ENCODE data around the gene DYSF. TPM values are rescaled to one million over a fixed set of nuclear protein-coding genes. Genes with fewer than 3 reads are reported as not detected.

The DYSF gene
- total RNA-seq, 4 donors from 2014 or later = 17.4 to 40.7 (median 18.5) TPM

GRCh38 chr2:71566372-71566771 is 113.0 kb downstream of the DYSF start:
- H3K4me1 ChIP-seq = peaks cover 0 to 8% (median 3%) of the 10 kb centered on the region in 4 donors
- peaks cover 7 to 85% (median 71%) of the 10 kb centered on the region in 4 donors for H3K36me3 ChIP-seq
- WGBS = 76% methylated on average over 9 of the region's 9 CpGs
- no peak for DNase-seq (ENCODE audit: extremely low spot score)
- intact Hi-C loops (cut with DNase I) = no loop called here
- no peak overlapping the region for H3K4me3 ChIP-seq
- H3K27me3 ChIP-seq = no peaks in the 10 kb centered on the region
- TF ChIP-seq, protein P1, sequence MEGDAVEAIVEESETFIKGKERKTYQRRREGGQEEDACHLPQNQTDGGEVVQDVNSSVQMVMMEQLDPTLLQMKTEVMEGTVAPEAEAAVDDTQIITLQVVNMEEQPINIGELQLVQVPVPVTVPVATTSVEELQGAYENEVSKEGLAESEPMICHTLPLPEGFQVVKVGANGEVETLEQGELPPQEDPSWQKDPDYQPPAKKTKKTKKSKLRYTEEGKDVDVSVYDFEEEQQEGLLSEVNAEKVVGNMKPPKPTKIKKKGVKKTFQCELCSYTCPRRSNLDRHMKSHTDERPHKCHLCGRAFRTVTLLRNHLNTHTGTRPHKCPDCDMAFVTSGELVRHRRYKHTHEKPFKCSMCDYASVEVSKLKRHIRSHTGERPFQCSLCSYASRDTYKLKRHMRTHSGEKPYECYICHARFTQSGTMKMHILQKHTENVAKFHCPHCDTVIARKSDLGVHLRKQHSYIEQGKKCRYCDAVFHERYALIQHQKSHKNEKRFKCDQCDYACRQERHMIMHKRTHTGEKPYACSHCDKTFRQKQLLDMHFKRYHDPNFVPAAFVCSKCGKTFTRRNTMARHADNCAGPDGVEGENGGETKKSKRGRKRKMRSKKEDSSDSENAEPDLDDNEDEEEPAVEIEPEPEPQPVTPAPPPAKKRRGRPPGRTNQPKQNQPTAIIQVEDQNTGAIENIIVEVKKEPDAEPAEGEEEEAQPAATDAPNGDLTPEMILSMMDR (IDR thresholded peaks at IDR 0.05) = no peak
- TF ChIP-seq EP300 (IDR thresholded peaks at IDR 0.05) (no peak), POLR2A (IDR thresholded peaks at IDR 0.05; ENCODE audit: low read depth) (no peak), POLR2AphosphoS5 (IDR thresholded peaks at IDR 0.05) (no peak)
- H3K27ac ChIP-seq (replicated peaks in 1 of 4) = no peak overlapping the region
- H3K9me3 ChIP-seq = no peaks in the 10 kb centered on the region

DNA sequence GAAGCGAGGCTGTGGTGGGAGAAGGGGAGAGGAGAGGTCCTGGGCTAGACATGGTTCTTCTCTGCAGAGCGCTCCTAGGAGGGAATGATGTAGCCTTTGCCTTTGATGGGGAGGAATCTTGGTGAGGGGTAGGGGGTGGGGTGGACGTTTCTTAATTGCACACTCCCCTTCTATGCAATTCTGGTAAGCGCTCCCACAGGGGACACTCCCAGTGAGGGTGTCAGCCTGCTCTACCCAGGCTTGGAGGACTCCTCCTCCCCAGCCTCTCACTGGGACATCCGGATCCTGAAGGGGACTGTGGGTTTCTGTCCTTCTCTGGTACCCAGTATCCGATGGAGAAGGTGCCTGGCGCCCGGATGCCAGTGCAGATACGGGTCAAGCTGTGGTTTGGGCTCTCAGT is 114.3 kb downstream of the DYSF start:
- TF ChIP-seq, protein P1 (IDR thresholded peaks at IDR 0.05) = no peak
- no peak for TF ChIP-seq POLR2AphosphoS5 (IDR thresholded peaks at IDR 0.05)
- no peak for TF ChIP-seq POLR2A (IDR thresholded peaks at IDR 0.05; ENCODE audit: low read depth)
- WGBS = 86% methylated on average over 9 of the region's 9 CpGs
- Histone ChIP-seq H3K36me3 (peaks cover 7 to 85% (median 72%) of the 10 kb centered on the region in 4 donors), H3K27me3 (no peaks in the 10 kb centered on the region), H3K4me3 (no peak overlapping the region), H3K9me3 (no peaks in the 10 kb centered on the region), H3K4me1 (peaks cover 0 to 8% (median 3%) of the 10 kb centered on the region in 4 donors), H3K27ac (replicated peaks in 1 of 4) (no peak overlapping the region)
- intact Hi-C loops (cut with DNase I) = no loop called here
- DNase-seq (ENCODE audit: extremely low spot score) = no peak

DNA sequence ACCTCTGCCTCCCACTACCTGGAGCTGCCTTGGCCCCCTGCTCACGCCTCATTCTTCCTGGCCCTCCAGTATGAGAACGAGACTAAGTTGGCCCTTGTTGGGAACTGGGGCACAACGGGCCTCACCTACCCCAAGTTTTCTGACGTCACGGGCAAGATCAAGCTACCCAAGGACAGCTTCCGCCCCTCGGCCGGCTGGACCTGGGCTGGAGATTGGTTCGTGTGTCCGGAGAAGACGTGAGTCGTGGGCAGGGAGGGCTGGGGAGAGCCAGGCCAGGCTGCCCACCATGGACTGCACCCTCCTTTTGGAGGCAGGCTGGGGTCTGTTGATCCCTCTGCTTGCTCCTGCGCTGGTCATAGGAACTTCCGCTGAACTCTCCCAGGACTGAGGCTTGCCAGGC is 114.7 kb downstream of the DYSF start:
- Histone ChIP-seq H3K27me3 (no peaks in the 10 kb centered on the region), H3K4me1 (peaks cover 0 to 8% (median 3%) of the 10 kb centered on the region in 4 donors), H3K36me3 (peaks cover 7 to 85% (median 72%) of the 10 kb centered on the region in 4 donors), H3K4me3 (no peak overlapping the region), H3K27ac (replicated peaks in 1 of 4) (no peak overlapping the region), H3K9me3 (no peaks in the 10 kb centered on the region)
- DNase-seq (ENCODE audit: extremely low spot score) = no peak
- TF ChIP-seq POLR2A (IDR thresholded peaks at IDR 0.05; ENCODE audit: low read depth) = no peak
- TF ChIP-seq POLR2AphosphoS5 (IDR thresholded peaks at IDR 0.05) = no peak
- TF ChIP-seq, protein P1 (IDR thresholded peaks at IDR 0.05) = no peak
- 87% methylated on average over 7 of the region's 14 CpGs for WGBS
- intact Hi-C loops (cut with DNase I) = no loop called here

GRCh38 chr2:71570511-71570910 is 117.2 kb downstream of the DYSF start:
- TF ChIP-seq, protein P1 (IDR thresholded peaks at IDR 0.05) = no peak
- TF ChIP-seq POLR2AphosphoS5 (IDR thresholded peaks at IDR 0.05) (no peak), POLR2A (IDR thresholded peaks at IDR 0.05; ENCODE audit: low read depth) (no peak), EP300 (IDR thresholded peaks at IDR 0.05) (no peak)
- no peak for DNase-seq (ENCODE audit: extremely low spot score)
- Histone ChIP-seq H3K4me3 (no peak overlapping the region), H3K36me3 (peaks cover 7 to 80% (median 69%) of the 10 kb centered on the region in 4 donors), H3K9me3 (no peaks in the 10 kb centered on the region), H3K27ac (replicated peaks in 1 of 4) (no peak overlapping the region), H3K27me3 (no peaks in the 10 kb centered on the region), H3K4me1 (peaks cover 0 to 8% (median 5%) of the 10 kb centered on the region in 4 donors)
- 98% methylated on average over 9 of the region's 10 CpGs for WGBS
- intact Hi-C loops (cut with DNase I) = no loop called here

- Histone ChIP-seq H3K4me3 (no peak overlapping the region), H3K36me3 (peaks cover 7 to 76% (median 69%) of the 10 kb centered on the region in 4 donors), H3K27me3 (no peaks in the 10 kb centered on the region), H3K4me1 (peaks cover 3 to 8% (median 3%) of the 10 kb centered on the region in 4 donors), H3K9me3 (no peaks in the 10 kb centered on the region), H3K27ac (replicated peaks in 1 of 4) (no peak overlapping the region)
- intact Hi-C loops (cut with DNase I) = no loop called here
- TF ChIP-seq POLR2AphosphoS5 (IDR thresholded peaks at IDR 0.05) = no peak
- WGBS = 83% methylated on average over 2 of the region's 2 CpGs
- DNase-seq (ENCODE audit: extremely low spot score) = no peak
These were observed 117.6 kb downstream of the DYSF start for GRCh38 chr2:71570951-71571460.
